GM19397 (cell line): ENCODE data around the gene NSG2.

Experiments
- ATAC-seq: cut with Tn5 transposase; IDR thresholded peaks from one replicate; pipeline ENCODE4 v1.9.1; 2021; ENCODE audit warnings: mild to moderate bottlenecking, moderate library complexity; ENCODE audit not compliant: unreplicated experiment

Gene NSG2

GRCh38 chr5:174147551-174147950 is 102.0 kb downstream of the NSG2 start:
- ATAC-seq, result no peak

- ATAC-seq, result no peak
These were observed 103.2 kb downstream of the NSG2 start for GRCh38 chr5:174148721-174149120.

GRCh38 chr5:174149426-174149825 is 103.9 kb downstream of the NSG2 start:
- ATAC-seq, result no peak

GRCh38 chr5:174149989-174150388 is 104.5 kb downstream of the NSG2 start:
- no peak for ATAC-seq

GRCh38 chr5:174151599-174152181 is 106.2 kb downstream of the NSG2 start:
- ATAC-seq, result no peak

GRCh38 chr5:174154559-174154958 is 109.1 kb downstream of the NSG2 start:
- no peak for ATAC-seq

GRCh38 chr5:174155281-174155680 is 109.8 kb downstream of the NSG2 start:
- no peak for ATAC-seq

GRCh38 chr5:174155706-174156105 is 110.2 kb downstream of the NSG2 start:
- no peak for ATAC-seq

GRCh38 chr5:174157048-174157447 is 111.5 kb downstream of the NSG2 start:
- ATAC-seq, result no peak
